WTC11 (cell line): ENCODE data around the gene TMED9. TPM values are rescaled to one million over a fixed set of nuclear protein-coding genes. Genes with fewer than 3 reads are reported as not detected.

ENCODE experiments used
- ATAC-seq: fragments of 200-7000 bp; cut with Tn5 transposase; 2 replicates; pipeline ENCODE4 v1.10.0; 2021; ENCODE audit warnings: mild to moderate bottlenecking, moderate library complexity
- CTCF ChIA-PET: fragments of 300-600 bp; sonication (Branson Sonifier 250); formaldehyde crosslinking; loops from one replicate; lab custom pipeline; 2021; ENCODE audit warnings: antibody characterized with exemption; lab: Charles Lee
- POLR2A ChIA-PET: fragments of 350-600 bp; sonication (Branson Sonifier 250); formaldehyde crosslinking; loops from one replicate; lab custom pipeline; 2021; ENCODE audit warnings: antibody characterized with exemption; lab: Charles Lee
- DNase-seq: peaks from one replicate; pipeline ENCODE4 v3.0.0; 2021; ENCODE audit warnings: low spot score
- H3K27ac Mint-ChIP-seq: 2 replicates; pipeline ENCODE4 v1.8.0; 2021; ENCODE audit warnings: mixed read lengths
- H3K27me3 Mint-ChIP-seq: 2 replicates; pipeline ENCODE4 v1.8.0; 2021; ENCODE audit warnings: low read depth, mild to moderate bottlenecking, moderate library complexity, mixed read lengths
- H3K36me3 Mint-ChIP-seq: 2 replicates; pipeline ENCODE4 v1.8.0; 2021; ENCODE audit warnings: mixed read lengths
- H3K4me1 Mint-ChIP-seq: 2 replicates; pipeline ENCODE4 v1.8.0; 2022; ENCODE audit warnings: mixed read lengths
- H3K4me3 Mint-ChIP-seq: 2 replicates; pipeline ENCODE4 v1.8.0; 2021; ENCODE audit warnings: mild to moderate bottlenecking, moderate library complexity, mixed read lengths
- H3K9me3 Mint-ChIP-seq: 2 replicates; pipeline ENCODE4 v1.8.0; 2021; ENCODE audit warnings: mixed read lengths
- ARID4B ChIP-seq: sonication (generic); formaldehyde crosslinking; IDR thresholded peaks from 2 replicates; pipeline ENCODE4 v1.8.0; 2023; ENCODE audit warnings: missing genetic modification reagents, mild to moderate bottlenecking, borderline replicate concordance
- FOXK1 ChIP-seq: sonication (generic); formaldehyde crosslinking; IDR thresholded peaks from 2 replicates; pipeline ENCODE4 v1.8.0; 2022; ENCODE audit warnings: mild to moderate bottlenecking, moderate library complexity, missing genetic modification reagents
- GTF2I ChIP-seq: fragments of 250-450 bp; sonication (Bioruptor Pico); conservative IDR thresholded peaks from 2 replicates; pipeline ENCODE4 v1.4.0; 2021; ENCODE audit warnings: mild to moderate bottlenecking
- MAX ChIP-seq: sonication (generic); formaldehyde crosslinking; IDR thresholded peaks from 2 replicates; pipeline ENCODE4 v1.8.0; 2022; ENCODE audit warnings: mild to moderate bottlenecking, missing genetic modification reagents
- NR2C2 ChIP-seq: sonication (generic); formaldehyde crosslinking; IDR thresholded peaks from 2 replicates; pipeline ENCODE4 v1.8.0; 2022; ENCODE audit warnings: mild to moderate bottlenecking, missing genetic modification reagents
- TEAD1 ChIP-seq: sonication (generic); formaldehyde crosslinking; IDR thresholded peaks from 2 replicates; pipeline ENCODE4 v1.8.0; 2022; ENCODE audit warnings: mild to moderate bottlenecking, missing genetic modification reagents
- USF1 ChIP-seq: sonication (generic); formaldehyde crosslinking; IDR thresholded peaks from 2 replicates; pipeline ENCODE4 v1.8.0; 2022; ENCODE audit warnings: mild to moderate bottlenecking, missing genetic modification reagents
- USF2 ChIP-seq: sonication (generic); formaldehyde crosslinking; IDR thresholded peaks from 2 replicates; pipeline ENCODE4 v1.8.1; 2023; ENCODE audit warnings: mild to moderate bottlenecking, missing genetic modification reagents, moderate library complexity
- total RNA-seq: library from RNA; stranded (reverse); gene quantifications from 3 replicates; pipeline ENCODE4 v1.2.3, GENCODE V29; 2021
- TF ChIP-seq, protein P1 (sequence below): sonication (generic); formaldehyde crosslinking; IDR thresholded peaks from 2 replicates; pipeline ENCODE4 v1.8.0; 2023; ENCODE audit warnings: mild to moderate bottlenecking, missing genetic modification reagents
- TF ChIP-seq, protein P2 (sequence below): sonication (generic); formaldehyde crosslinking; IDR thresholded peaks from 2 replicates; pipeline ENCODE4 v1.8.0; 2022; ENCODE audit warnings: missing genetic modification reagents
- TF ChIP-seq, protein P3 (sequence below): sonication (generic); formaldehyde crosslinking; IDR thresholded peaks from 2 replicates; pipeline ENCODE4 v1.8.1; 2023; ENCODE audit warnings: mild to moderate bottlenecking, moderate library complexity, missing genetic modification reagents

Gene TMED9
- total RNA-seq, 1 experiment from 2014 or later = 164 TPM

GRCh38 chr5:177554474-177555111 lies 37.4 kb upstream of the TMED9 start, which contains the start of gene FAM193B:
Gene FAM193B (minus strand): TSS chr5:177554563. CDS start chr5:177554458, 105 bp downstream.
- Mint-ChIP-seq H3K36me3 (peaks cover 18% of the 10 kb centered on the region), H3K4me3 (peak within 1 kb of the TSS; percentile 83), H3K27ac (peak within 1 kb of the TSS; percentile 19), H3K9me3 (peaks cover 8% of the 10 kb centered on the region), H3K27me3 (peaks cover 9% of the 10 kb centered on the region), H3K4me1 (peaks cover 30% of the 10 kb centered on the region)
- ChIA-PET CTCF (interaction anchor here (1.3 kb wide), 1 partner anchor 100 kb away, joined by 4 read pairs; no protein-coding TSS in a partner anchor), POLR2A (interaction anchor here (1.2 kb wide), 1 partner anchor 58 kb away, joined by 3 read pairs; no protein-coding TSS in a partner anchor)
- TF ChIP-seq ARID4B (CRISPR knock-in tag) (no peak), MAX (0 out of 2 replicates have a peak, but pooled peaks have one; percentile 42), USF1 (CRISPR knock-in tag) (peak; percentile 47; the same call in 1 of the 2 replicates), FOXK1 (peak; percentile 41; the same call in 1 of the 2 replicates), USF2 (CRISPR knock-in tag) (peak; percentile 64), TEAD1 (0 out of 2 replicates have a peak, but pooled peaks have one; percentile 26), GTF2I (CRISPR knock-in tag) (peak; percentile 87), NR2C2 (CRISPR knock-in tag) (peak; percentile 97)
- TF ChIP-seq, protein P1, sequence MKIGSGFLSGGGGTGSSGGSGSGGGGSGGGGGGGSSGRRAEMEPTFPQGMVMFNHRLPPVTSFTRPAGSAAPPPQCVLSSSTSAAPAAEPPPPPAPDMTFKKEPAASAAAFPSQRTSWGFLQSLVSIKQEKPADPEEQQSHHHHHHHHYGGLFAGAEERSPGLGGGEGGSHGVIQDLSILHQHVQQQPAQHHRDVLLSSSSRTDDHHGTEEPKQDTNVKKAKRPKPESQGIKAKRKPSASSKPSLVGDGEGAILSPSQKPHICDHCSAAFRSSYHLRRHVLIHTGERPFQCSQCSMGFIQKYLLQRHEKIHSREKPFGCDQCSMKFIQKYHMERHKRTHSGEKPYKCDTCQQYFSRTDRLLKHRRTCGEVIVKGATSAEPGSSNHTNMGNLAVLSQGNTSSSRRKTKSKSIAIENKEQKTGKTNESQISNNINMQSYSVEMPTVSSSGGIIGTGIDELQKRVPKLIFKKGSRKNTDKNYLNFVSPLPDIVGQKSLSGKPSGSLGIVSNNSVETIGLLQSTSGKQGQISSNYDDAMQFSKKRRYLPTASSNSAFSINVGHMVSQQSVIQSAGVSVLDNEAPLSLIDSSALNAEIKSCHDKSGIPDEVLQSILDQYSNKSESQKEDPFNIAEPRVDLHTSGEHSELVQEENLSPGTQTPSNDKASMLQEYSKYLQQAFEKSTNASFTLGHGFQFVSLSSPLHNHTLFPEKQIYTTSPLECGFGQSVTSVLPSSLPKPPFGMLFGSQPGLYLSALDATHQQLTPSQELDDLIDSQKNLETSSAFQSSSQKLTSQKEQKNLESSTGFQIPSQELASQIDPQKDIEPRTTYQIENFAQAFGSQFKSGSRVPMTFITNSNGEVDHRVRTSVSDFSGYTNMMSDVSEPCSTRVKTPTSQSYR (CRISPR knock-in tag) = 0 out of 2 replicates have a peak, but pooled peaks have one; percentile 2
- TF ChIP-seq, protein P2, sequence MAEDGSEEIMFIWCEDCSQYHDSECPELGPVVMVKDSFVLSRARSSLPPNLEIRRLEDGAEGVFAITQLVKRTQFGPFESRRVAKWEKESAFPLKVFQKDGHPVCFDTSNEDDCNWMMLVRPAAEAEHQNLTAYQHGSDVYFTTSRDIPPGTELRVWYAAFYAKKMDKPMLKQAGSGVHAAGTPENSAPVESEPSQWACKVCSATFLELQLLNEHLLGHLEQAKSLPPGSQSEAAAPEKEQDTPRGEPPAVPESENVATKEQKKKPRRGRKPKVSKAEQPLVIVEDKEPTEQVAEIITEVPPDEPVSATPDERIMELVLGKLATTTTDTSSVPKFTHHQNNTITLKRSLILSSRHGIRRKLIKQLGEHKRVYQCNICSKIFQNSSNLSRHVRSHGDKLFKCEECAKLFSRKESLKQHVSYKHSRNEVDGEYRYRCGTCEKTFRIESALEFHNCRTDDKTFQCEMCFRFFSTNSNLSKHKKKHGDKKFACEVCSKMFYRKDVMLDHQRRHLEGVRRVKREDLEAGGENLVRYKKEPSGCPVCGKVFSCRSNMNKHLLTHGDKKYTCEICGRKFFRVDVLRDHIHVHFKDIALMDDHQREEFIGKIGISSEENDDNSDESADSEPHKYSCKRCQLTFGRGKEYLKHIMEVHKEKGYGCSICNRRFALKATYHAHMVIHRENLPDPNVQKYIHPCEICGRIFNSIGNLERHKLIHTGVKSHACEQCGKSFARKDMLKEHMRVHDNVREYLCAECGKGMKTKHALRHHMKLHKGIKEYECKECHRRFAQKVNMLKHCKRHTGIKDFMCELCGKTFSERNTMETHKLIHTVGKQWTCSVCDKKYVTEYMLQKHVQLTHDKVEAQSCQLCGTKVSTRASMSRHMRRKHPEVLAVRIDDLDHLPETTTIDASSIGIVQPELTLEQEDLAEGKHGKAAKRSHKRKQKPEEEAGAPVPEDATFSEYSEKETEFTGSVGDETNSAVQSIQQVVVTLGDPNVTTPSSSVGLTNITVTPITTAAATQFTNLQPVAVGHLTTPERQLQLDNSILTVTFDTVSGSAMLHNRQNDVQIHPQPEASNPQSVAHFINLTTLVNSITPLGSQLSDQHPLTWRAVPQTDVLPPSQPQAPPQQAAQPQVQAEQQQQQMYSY (CRISPR knock-in tag) = no peak
- TF ChIP-seq, protein P3, sequence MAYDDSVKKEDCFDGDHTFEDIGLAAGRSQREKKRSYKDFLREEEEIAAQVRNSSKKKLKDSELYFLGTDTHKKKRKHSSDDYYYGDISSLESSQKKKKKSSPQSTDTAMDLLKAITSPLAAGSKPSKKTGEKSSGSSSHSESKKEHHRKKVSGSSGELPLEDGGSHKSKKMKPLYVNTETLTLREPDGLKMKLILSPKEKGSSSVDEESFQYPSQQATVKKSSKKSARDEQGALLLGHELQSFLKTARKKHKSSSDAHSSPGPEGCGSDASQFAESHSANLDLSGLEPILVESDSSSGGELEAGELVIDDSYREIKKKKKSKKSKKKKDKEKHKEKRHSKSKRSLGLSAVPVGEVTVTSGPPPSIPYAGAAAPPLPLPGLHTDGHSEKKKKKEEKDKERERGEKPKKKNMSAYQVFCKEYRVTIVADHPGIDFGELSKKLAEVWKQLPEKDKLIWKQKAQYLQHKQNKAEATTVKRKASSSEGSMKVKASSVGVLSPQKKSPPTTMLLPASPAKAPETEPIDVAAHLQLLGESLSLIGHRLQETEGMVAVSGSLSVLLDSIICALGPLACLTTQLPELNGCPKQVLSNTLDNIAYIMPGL = 0 out of 2 replicates have a peak, but pooled peaks have one; percentile 11
- ATAC-seq (peak; percentile 93), DNase-seq (peak; percentile 97)
